IPS-18a (cell line): Measurements from ENCODE around the gene GALNTL6.

Source experiments
- H3K27ac ChIP-seq: one replicate; pipeline ENCODE4 v1.5.1; 2013; ENCODE audit warnings: low read length
- H3K27me3 ChIP-seq: one replicate; pipeline ENCODE4 v1.6.1; 2013; ENCODE audit warnings: mild to moderate bottlenecking, low read length; ENCODE audit not compliant: control insufficient read depth, insufficient read depth
- H3K36me3 ChIP-seq: one replicate; pipeline ENCODE4 v1.6.1; 2013; ENCODE audit warnings: low read depth, low read length; ENCODE audit not compliant: control insufficient read depth
- H3K4me1 ChIP-seq: one replicate; pipeline ENCODE4 v1.6.1; 2013; ENCODE audit warnings: low read depth, low read length; ENCODE audit not compliant: control insufficient read depth
- H3K4me3 ChIP-seq: one replicate; pipeline ENCODE4 v1.5.1; 2013; ENCODE audit warnings: low read length
- H3K9ac ChIP-seq: one replicate; pipeline ENCODE4 v1.6.1; 2013; ENCODE audit warnings: mild to moderate bottlenecking, low read length, moderate library complexity
- H3K9me3 ChIP-seq: one replicate; pipeline ENCODE4 v1.6.1; 2013; ENCODE audit warnings: low read depth, low read length; ENCODE audit not compliant: control insufficient read depth

GALNTL6 gene

GRCh38 chr4:171889681-171890080, 76.5 kb downstream of the GALNTL6 start:
- Histone ChIP-seq H3K4me1 (no peaks in the 10 kb centered on the region), H3K4me3 (no peak overlapping the region), H3K27ac (no peak overlapping the region), H3K36me3 (no peaks in the 10 kb centered on the region), H3K9me3 (no peaks in the 10 kb centered on the region), H3K9ac (no peak overlapping the region), H3K27me3 (no peaks in the 10 kb centered on the region)

- no peaks in the 10 kb centered on the region for H3K36me3 ChIP-seq
- no peak overlapping the region for H3K4me3 ChIP-seq
- H3K9ac ChIP-seq, result no peak overlapping the region
- H3K9me3 ChIP-seq, result no peaks in the 10 kb centered on the region
- H3K27me3 ChIP-seq, result no peaks in the 10 kb centered on the region
- H3K27ac ChIP-seq, result no peak overlapping the region
- H3K4me1 ChIP-seq, result no peaks in the 10 kb centered on the region
Measured at GRCh38 chr4:171891038-171891437, 77.8 kb downstream of the GALNTL6 start.

- Histone ChIP-seq H3K9me3 (no peaks in the 10 kb centered on the region), H3K4me3 (no peak overlapping the region), H3K27ac (no peak overlapping the region), H3K9ac (no peak overlapping the region), H3K36me3 (no peaks in the 10 kb centered on the region), H3K4me1 (no peaks in the 10 kb centered on the region), H3K27me3 (no peaks in the 10 kb centered on the region)
Measured at GRCh38 chr4:171896426-171896825, 83.2 kb downstream of the GALNTL6 start.

- Histone ChIP-seq H3K4me3 (no peak overlapping the region), H3K36me3 (no peaks in the 10 kb centered on the region), H3K9me3 (no peaks in the 10 kb centered on the region), H3K9ac (no peak overlapping the region), H3K4me1 (no peaks in the 10 kb centered on the region), H3K27ac (no peak overlapping the region), H3K27me3 (no peaks in the 10 kb centered on the region)
Measured at GRCh38 chr4:171919314-171919713, 106.1 kb downstream of the GALNTL6 start.

- Histone ChIP-seq H3K4me1 (peaks cover 6% of the 10 kb centered on the region), H3K9ac (no peak overlapping the region), H3K27me3 (no peaks in the 10 kb centered on the region), H3K9me3 (no peaks in the 10 kb centered on the region), H3K27ac (no peak overlapping the region), H3K4me3 (no peak overlapping the region), H3K36me3 (no peaks in the 10 kb centered on the region)
Measured at GRCh38 chr4:171920901-171921300, 107.7 kb downstream of the GALNTL6 start.

- Histone ChIP-seq H3K27me3 (no peaks in the 10 kb centered on the region), H3K4me3 (no peak overlapping the region), H3K27ac (no peak overlapping the region), H3K36me3 (no peaks in the 10 kb centered on the region), H3K4me1 (peaks cover 14% of the 10 kb centered on the region), H3K9me3 (no peaks in the 10 kb centered on the region), H3K9ac (no peak overlapping the region)
Measured at GRCh38 chr4:171924746-171925376, 111.7 kb downstream of the GALNTL6 start.

GRCh38 chr4:171928336-171928735, 115.1 kb downstream of the GALNTL6 start:
- Histone ChIP-seq H3K27me3 (no peaks in the 10 kb centered on the region), H3K27ac (no peak overlapping the region), H3K4me1 (peaks cover 14% of the 10 kb centered on the region), H3K9me3 (no peaks in the 10 kb centered on the region), H3K4me3 (no peak overlapping the region), H3K36me3 (no peaks in the 10 kb centered on the region), H3K9ac (no peak overlapping the region)

- Histone ChIP-seq H3K9ac (no peak overlapping the region), H3K4me1 (peaks cover 14% of the 10 kb centered on the region), H3K27ac (no peak overlapping the region), H3K4me3 (no peak overlapping the region), H3K27me3 (no peaks in the 10 kb centered on the region), H3K36me3 (no peaks in the 10 kb centered on the region), H3K9me3 (no peaks in the 10 kb centered on the region)
Measured at GRCh38 chr4:171929477-171929876, 116.3 kb downstream of the GALNTL6 start.

GRCh38 chr4:171929907-171930306, 116.7 kb downstream of the GALNTL6 start:
- no peaks in the 10 kb centered on the region for H3K27me3 ChIP-seq
- H3K27ac ChIP-seq, result no peak overlapping the region
- no peaks in the 10 kb centered on the region for H3K36me3 ChIP-seq
- no peaks in the 10 kb centered on the region for H3K9me3 ChIP-seq
- H3K9ac ChIP-seq, result no peak overlapping the region
- no peak overlapping the region for H3K4me3 ChIP-seq
- H3K4me1 ChIP-seq, result peaks cover 12% of the 10 kb centered on the region

GRCh38 chr4:171932238-171932637, 119.0 kb downstream of the GALNTL6 start:
- no peaks in the 10 kb centered on the region for H3K36me3 ChIP-seq
- H3K4me3 ChIP-seq, result no peak overlapping the region
- H3K4me1 ChIP-seq, result no peaks in the 10 kb centered on the region
- no peaks in the 10 kb centered on the region for H3K9me3 ChIP-seq
- no peaks in the 10 kb centered on the region for H3K27me3 ChIP-seq
- H3K27ac ChIP-seq, result no peak overlapping the region
- H3K9ac ChIP-seq, result no peak overlapping the region

- Histone ChIP-seq H3K36me3 (no peaks in the 10 kb centered on the region), H3K4me1 (peaks cover 4% of the 10 kb centered on the region), H3K9me3 (no peaks in the 10 kb centered on the region), H3K27ac (no peak overlapping the region), H3K4me3 (no peak overlapping the region), H3K27me3 (no peaks in the 10 kb centered on the region), H3K9ac (no peak overlapping the region)
Measured at GRCh38 chr4:171940656-171941055, 127.5 kb downstream of the GALNTL6 start.

- no peaks in the 10 kb centered on the region for H3K9me3 ChIP-seq
- no peaks in the 10 kb centered on the region for H3K36me3 ChIP-seq
- no peak overlapping the region for H3K27ac ChIP-seq
- H3K27me3 ChIP-seq, result no peaks in the 10 kb centered on the region
- H3K4me1 ChIP-seq, result peaks cover 4% of the 10 kb centered on the region
- H3K9ac ChIP-seq, result no peak overlapping the region
- no peak overlapping the region for H3K4me3 ChIP-seq
Measured at GRCh38 chr4:171947400-171947799, 134.2 kb downstream of the GALNTL6 start.
